ENCODE results near the gene TTLL3. TPM values are rescaled to one million over a fixed set of nuclear protein-coding genes. Genes with fewer than 3 reads are reported as not detected.
A peak's percentile ranks its signal among the peaks of the same experiment; 100 is the strongest.

TTLL3 gene
- total RNA-seq, 1 donor from 2014 or later = 53.6 TPM

DNA sequence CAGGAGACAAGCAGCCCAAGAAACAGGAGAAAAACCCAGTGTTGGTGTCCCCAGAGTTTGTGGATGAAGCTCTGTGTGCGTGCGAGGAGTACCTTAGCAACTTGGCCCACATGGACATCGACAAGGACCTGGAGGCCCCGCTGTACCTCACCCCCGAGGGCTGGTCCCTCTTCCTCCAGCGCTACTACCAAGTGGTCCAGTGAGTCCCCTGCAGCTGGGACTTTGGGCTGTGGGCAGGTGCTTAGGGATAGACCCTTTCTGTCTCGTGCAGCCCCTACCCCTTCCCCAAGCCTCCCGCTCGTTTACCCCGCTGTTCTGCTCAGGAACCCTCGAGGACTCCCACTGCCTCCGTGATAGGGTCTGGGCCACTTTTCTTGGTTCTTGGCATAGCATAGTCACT, 10.5 kb downstream of the TTLL3 start:
- H3K27me3 Mint-ChIP-seq (ENCODE audit: unreplicated experiment) = no peaks in the 10 kb centered on the region
- no peak for TF ChIP-seq CTCF (IDR thresholded peaks at IDR 0.05)
- no peak overlapping the region for H3K27ac Mint-ChIP-seq (ENCODE audit: unreplicated experiment)
- H3K9me3 Mint-ChIP-seq (ENCODE audit: unreplicated experiment) = no peaks in the 10 kb centered on the region
- H3K36me3 Mint-ChIP-seq (ENCODE audit: unreplicated experiment) = peaks cover 3% of the 10 kb centered on the region
- no peak for DNase-seq (ENCODE audit: extremely low spot score, unreplicated experiment)
- H3K4me3 Mint-ChIP-seq (ENCODE audit: unreplicated experiment) = no peak overlapping the region
- no peaks in the 10 kb centered on the region for H3K4me1 Mint-ChIP-seq (ENCODE audit: unreplicated experiment)

DNA sequence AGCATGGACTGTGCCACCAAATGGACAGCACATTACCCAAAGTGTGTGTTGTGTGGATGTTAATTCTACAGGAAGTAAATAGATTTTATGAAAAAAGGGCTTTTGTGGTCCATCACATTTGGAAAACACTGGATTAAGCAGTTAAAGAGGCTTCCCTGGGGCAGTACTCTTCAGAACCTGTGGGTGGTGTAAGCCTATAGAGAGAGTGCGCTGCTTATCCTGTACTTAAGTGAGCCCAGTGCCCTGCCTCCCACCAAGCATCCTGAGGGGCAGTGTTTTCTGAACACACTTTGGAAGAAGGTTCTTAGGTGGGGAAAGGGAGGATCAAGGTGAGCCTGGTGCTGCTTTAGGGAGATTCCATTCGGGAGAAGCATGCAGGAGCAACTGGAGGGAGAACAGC, 10.9 kb downstream of the TTLL3 start:
- Mint-ChIP-seq H3K36me3 (ENCODE audit: unreplicated experiment) (peaks cover 2% of the 10 kb centered on the region), H3K4me1 (ENCODE audit: unreplicated experiment) (no peaks in the 10 kb centered on the region), H3K9me3 (ENCODE audit: unreplicated experiment) (no peaks in the 10 kb centered on the region), H3K27ac (ENCODE audit: unreplicated experiment) (no peak overlapping the region), H3K27me3 (ENCODE audit: unreplicated experiment) (no peaks in the 10 kb centered on the region), H3K4me3 (ENCODE audit: unreplicated experiment) (no peak overlapping the region)
- no peak for DNase-seq (ENCODE audit: extremely low spot score, unreplicated experiment)
- peak; percentile 37 for TF ChIP-seq CTCF (IDR thresholded peaks at IDR 0.05)

DNA sequence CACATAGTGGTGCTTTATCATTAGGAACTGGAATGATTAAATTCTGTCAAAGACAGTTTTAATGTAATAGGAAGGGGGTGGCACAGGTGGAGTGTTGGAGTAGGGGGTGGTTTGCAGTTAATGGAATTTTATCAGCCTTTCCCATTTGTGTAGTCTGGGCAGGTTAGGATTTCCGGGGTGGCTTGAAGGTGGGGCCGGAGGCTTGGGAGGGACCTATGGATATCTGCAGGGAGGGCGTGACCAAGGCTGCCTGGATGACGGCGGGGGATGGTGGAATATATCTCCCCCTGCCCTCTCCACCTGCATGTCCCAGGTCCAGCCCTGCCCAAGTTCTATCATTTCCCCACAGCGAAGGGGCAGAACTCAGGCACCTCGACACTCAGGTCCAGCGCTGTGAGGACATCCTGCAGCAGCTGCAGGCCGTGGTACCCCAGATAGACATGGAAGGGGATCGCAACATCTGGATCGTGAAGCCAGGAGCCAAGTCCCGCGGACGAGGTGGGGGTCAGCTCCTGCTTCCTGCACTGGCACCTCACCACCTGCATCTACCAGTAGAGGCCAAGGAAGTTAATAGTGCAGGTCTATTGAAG, 15.5 kb downstream of the TTLL3 start:
- no peaks in the 10 kb centered on the region for H3K4me1 Mint-ChIP-seq (ENCODE audit: unreplicated experiment)
- H3K27me3 Mint-ChIP-seq (ENCODE audit: unreplicated experiment) = no peaks in the 10 kb centered on the region
- no peak overlapping the region for H3K4me3 Mint-ChIP-seq (ENCODE audit: unreplicated experiment)
- no peaks in the 10 kb centered on the region for H3K9me3 Mint-ChIP-seq (ENCODE audit: unreplicated experiment)
- TF ChIP-seq CTCF (IDR thresholded peaks at IDR 0.05) = no peak
- peaks cover 5% of the 10 kb centered on the region for H3K36me3 Mint-ChIP-seq (ENCODE audit: unreplicated experiment)
- DNase-seq (ENCODE audit: extremely low spot score, unreplicated experiment) = no peak
- H3K27ac Mint-ChIP-seq (ENCODE audit: unreplicated experiment) = no peak overlapping the region

DNA sequence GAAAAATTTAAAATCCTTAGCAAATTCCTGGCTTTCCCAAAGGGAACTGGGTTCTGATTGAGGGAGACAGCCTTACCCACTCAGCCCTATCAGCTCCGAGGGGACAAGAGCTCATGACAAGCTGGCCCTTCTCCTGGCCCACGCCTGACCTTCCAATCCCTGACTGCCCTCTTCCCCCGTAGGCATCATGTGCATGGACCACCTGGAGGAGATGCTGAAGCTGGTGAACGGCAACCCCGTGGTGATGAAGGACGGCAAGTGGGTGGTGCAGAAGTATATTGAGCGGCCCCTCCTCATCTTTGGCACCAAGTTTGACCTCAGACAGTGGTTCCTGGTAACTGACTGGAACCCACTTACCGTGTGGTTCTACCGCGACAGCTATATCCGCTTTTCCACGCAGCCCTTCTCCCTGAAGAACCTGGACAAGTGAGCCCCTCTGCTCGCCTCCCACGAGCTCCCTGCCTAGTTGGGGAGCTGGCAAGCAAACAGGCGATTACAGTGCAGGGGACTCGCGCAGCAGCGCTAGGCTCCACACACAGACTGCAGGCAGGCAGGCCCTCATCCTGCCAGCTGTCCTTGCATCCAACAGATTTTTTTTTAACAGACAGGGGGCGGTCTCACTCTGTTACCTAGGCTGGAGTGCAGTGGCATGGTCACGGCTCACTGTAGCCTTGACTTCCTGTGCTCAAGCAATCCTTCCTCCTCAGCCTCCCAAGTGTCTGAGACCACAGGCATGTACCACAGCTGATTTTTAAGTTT, 16.9 kb downstream of the TTLL3 start:
- Mint-ChIP-seq H3K4me1 (ENCODE audit: unreplicated experiment) (no peaks in the 10 kb centered on the region), H3K9me3 (ENCODE audit: unreplicated experiment) (no peaks in the 10 kb centered on the region), H3K27me3 (ENCODE audit: unreplicated experiment) (no peaks in the 10 kb centered on the region), H3K36me3 (ENCODE audit: unreplicated experiment) (peaks cover 6% of the 10 kb centered on the region), H3K27ac (ENCODE audit: unreplicated experiment) (no peak overlapping the region), H3K4me3 (ENCODE audit: unreplicated experiment) (no peak overlapping the region)
- DNase-seq (ENCODE audit: extremely low spot score, unreplicated experiment) = no peak
- peak; percentile 47 for TF ChIP-seq CTCF (IDR thresholded peaks at IDR 0.05)
